K562 (cell line): ENCODE measurements around the gene PPA1. TPM values are rescaled to one million over a fixed set of nuclear protein-coding genes. Genes with fewer than 3 reads are reported as not detected.
A peak's percentile ranks its signal among the peaks of the same experiment; 100 is the strongest.

ENCODE experiments used
- EHMT2 ChIP-seq: fragments of 450-650 bp; IDR thresholded peaks from 2 replicates; pipeline ENCODE4 v1.6.1; 2018; ENCODE audit warnings: antibody characterized with exemption
- ESRRA ChIP-seq: fragments of 450-650 bp; IDR thresholded peaks from 2 replicates; pipeline ENCODE4 v1.6.1; 2014; ENCODE audit warnings: low read depth, mild to moderate bottlenecking, moderate library complexity, borderline replicate concordance
- FOXK1 ChIP-seq: sonication (generic); formaldehyde crosslinking; IDR thresholded peaks from 2 replicates; pipeline ENCODE4 v1.8.0; 2022; ENCODE audit warnings: missing genetic modification reagents, mild to moderate bottlenecking, borderline replicate concordance
- NR4A1 ChIP-seq, 2 experiments: fragments of 250-450 bp in 1 of 2; fragments of 450-650 bp in 1 of 2; sonication (Bioruptor Pico) in 1 of 2; IDR thresholded peaks; 2 replicates each; pipeline versions ENCODE4 v1.4.0 to v1.6.1; 2016 to 2020; ENCODE audit warnings: mild to moderate bottlenecking in 2 of 2, missing compliant biosample characterization in 1 of 2, missing genetic modification characterization in 1 of 2, moderate library complexity in 1 of 2
- PTBP1 ChIP-seq: fragments of 200-400 bp; formaldehyde crosslinking; IDR thresholded peaks from 2 replicates; pipeline ENCODE4 v1.6.1; 2017; ENCODE audit warnings: low read depth, low read length
- SMAD3 ChIP-seq: fragments of 450-650 bp; formaldehyde crosslinking; conservative IDR thresholded peaks from 2 replicates; pipeline ENCODE4 v1.4.0; 2020; ENCODE audit warnings: mild to moderate bottlenecking
- SNIP1 ChIP-seq: fragments of 450-650 bp; IDR thresholded peaks from 2 replicates; pipeline ENCODE4 v1.7.1; 2017; ENCODE audit warnings: low read depth, mild to moderate bottlenecking
- TCF3 ChIP-seq: sonication (generic); formaldehyde crosslinking; IDR thresholded peaks from 2 replicates; pipeline ENCODE4 v1.4.0; 2020; ENCODE audit warnings: mild to moderate bottlenecking, missing genetic modification reagents
- ZNF124 ChIP-seq: sonication (generic); formaldehyde crosslinking; IDR thresholded peaks from 2 replicates; pipeline ENCODE4 v1.8.1; 2022; ENCODE audit warnings: missing genetic modification reagents
- ZNF217 ChIP-seq: sonication (generic); formaldehyde crosslinking; IDR thresholded peaks from 2 replicates; pipeline ENCODE4 v1.8.0; 2022; ENCODE audit warnings: mild to moderate bottlenecking, missing genetic modification reagents
- ZNF584 ChIP-seq: fragments of 200-800 bp; sonication (Bioruptor generic); IDR thresholded peaks from 2 replicates; pipeline ENCODE4 v1.6.1; 2016; ENCODE audit warnings: low read depth, mild to moderate bottlenecking, missing genetic modification characterization, missing compliant biosample characterization
- polyA plus RNA-seq, 8 experiments: library from polyadenylated mRNA; depleted of rRNA in 4 of 8; stranded (reverse) in 5 of 8; unstranded in 3 of 8; fragments of >200 nt; fragmentation: Nextera tagmentation in 2 of 8; fragmentation: Illumina TruSeq in 1 of 8; extraction: Ambion mirVana in 2 of 8; extraction: Trizol in 1 of 8; gene quantifications; 2 replicates each; pipeline versions ENCODE4 v1.2.1 to v1.2.3, GENCODE V29; 2011 to 2014; ENCODE audit warnings: inconsistent platforms in 1 of 8, missing spikeins in 1 of 8
- total RNA-seq, 7 experiments: library from RNA; depleted of rRNA in 6 of 7; stranded (reverse); fragments of >200 nt in 6 of 7; fragmentation: Illumina TruSeq in 2 of 7; extraction: Trizol in 2 of 7; gene quantifications; 2 replicates each; pipeline versions ENCODE4 v1.2.1 to v1.2.3, GENCODE V29; 2011 to 2021; ENCODE audit warnings: low replicate concordance in 1 of 7
- TF ChIP-seq, protein P1 (sequence below): sonication (generic); formaldehyde crosslinking; IDR thresholded peaks from 2 replicates; pipeline ENCODE4 v1.8.0; 2022; ENCODE audit warnings: mild to moderate bottlenecking, missing genetic modification reagents
- TF ChIP-seq, protein P2 (sequence below): fragments of 250-450 bp; sonication (Bioruptor Pico); IDR thresholded peaks from 2 replicates; pipeline ENCODE4 v1.4.0; 2020; ENCODE audit warnings: mild to moderate bottlenecking, moderate library complexity, borderline replicate concordance
- TF ChIP-seq, protein P3 (sequence below): fragments of 450-650 bp; IDR thresholded peaks from one replicate; pipeline ENCODE4 v1.6.1; 2018; ENCODE audit warnings: mild to moderate bottlenecking, moderate library complexity; ENCODE audit not compliant: partially characterized antibody
- TF ChIP-seq, protein P4 (sequence below), 2 experiments: fragments of 450-650 bp; IDR thresholded peaks; 2 replicates each; pipeline ENCODE4 v1.6.1; 2016
- TF ChIP-seq, protein P5 (sequence below): fragments of 450-650 bp; IDR thresholded peaks from 2 replicates; pipeline ENCODE4 v1.6.1; 2016; ENCODE audit warnings: low read depth, mild to moderate bottlenecking, moderate library complexity
- TF ChIP-seq, protein P6 (sequence below): fragments of 250-450 bp; sonication (Bioruptor Pico); IDR thresholded peaks from 2 replicates; pipeline ENCODE4 v1.5.0; 2021; ENCODE audit warnings: mild to moderate bottlenecking, moderate library complexity

PPA1 gene
- total and polyA plus RNA-seq, 9 of the 15 experiments (the other 6 are each of a cell fraction or from before 2014, with no cell fraction given), result 301 to 635 (median 471) TPM

DNA sequence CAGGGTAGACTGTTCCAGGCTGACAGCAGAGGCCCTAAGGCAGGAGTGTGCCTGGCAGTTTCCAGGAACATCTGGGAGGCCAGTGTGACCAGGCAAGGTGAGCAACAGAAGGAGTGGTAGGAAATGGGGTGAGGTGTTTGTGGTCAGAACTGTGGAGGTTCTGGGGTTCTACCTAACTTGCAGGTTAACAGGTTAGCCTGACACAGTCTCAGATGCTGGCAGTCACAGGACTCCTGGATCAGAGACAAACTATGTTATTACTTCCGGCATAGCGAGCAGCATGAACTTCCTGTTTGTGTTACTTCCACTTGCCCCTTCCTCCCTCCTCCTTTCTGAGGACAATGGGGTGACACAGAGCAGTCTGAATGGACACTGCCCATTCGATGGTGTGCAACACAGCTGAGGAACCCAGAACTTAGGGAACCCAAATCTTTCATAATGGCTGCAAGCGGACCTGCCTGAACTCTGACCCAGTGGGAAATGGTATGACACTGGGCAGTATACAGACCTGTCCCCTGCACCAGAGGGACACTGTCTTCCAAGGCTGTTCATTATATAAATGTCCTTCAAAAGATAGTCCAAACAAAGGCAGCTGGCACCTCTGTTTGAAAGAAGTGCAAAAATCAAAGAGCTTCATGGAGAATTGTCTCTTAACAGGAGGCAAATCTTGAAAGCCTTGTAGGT is 59.0 kb downstream of the PPA1 start (continued):
- TF ChIP-seq, protein P1, sequence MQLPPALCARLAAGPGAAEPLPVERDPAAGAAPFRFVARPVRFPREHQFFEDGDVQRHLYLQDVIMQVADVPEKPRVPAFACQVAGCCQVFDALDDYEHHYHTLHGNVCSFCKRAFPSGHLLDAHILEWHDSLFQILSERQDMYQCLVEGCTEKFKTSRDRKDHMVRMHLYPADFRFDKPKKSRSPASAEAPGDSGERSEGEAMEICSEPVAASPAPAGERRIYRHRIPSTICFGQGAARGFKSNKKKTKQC (CRISPR knock-in tag), result no peak
- no peak for TF ChIP-seq NR4A1 (CRISPR knock-in tag; IDR thresholded peaks at IDR 0.05)
- TF ChIP-seq NR4A1 (tag; IDR thresholded peaks at IDR 0.05), result no peak
- 0 out of 2 replicates have a peak, but pooled peaks have one; percentile 28 for TF ChIP-seq ESRRA
- TF ChIP-seq TCF3 (CRISPR knock-in tag), result no peak
- TF ChIP-seq ZNF124 (CRISPR knock-in tag), result no peak
- no peak for TF ChIP-seq FOXK1
- TF ChIP-seq, protein P2, sequence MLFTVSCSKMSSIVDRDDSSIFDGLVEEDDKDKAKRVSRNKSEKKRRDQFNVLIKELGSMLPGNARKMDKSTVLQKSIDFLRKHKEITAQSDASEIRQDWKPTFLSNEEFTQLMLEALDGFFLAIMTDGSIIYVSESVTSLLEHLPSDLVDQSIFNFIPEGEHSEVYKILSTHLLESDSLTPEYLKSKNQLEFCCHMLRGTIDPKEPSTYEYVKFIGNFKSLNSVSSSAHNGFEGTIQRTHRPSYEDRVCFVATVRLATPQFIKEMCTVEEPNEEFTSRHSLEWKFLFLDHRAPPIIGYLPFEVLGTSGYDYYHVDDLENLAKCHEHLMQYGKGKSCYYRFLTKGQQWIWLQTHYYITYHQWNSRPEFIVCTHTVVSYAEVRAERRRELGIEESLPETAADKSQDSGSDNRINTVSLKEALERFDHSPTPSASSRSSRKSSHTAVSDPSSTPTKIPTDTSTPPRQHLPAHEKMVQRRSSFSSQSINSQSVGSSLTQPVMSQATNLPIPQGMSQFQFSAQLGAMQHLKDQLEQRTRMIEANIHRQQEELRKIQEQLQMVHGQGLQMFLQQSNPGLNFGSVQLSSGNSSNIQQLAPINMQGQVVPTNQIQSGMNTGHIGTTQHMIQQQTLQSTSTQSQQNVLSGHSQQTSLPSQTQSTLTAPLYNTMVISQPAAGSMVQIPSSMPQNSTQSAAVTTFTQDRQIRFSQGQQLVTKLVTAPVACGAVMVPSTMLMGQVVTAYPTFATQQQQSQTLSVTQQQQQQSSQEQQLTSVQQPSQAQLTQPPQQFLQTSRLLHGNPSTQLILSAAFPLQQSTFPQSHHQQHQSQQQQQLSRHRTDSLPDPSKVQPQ (CRISPR knock-in tag), result no peak
- TF ChIP-seq PTBP1, result no peak
- TF ChIP-seq ZNF217 (CRISPR knock-in tag), result no peak
- TF ChIP-seq SMAD3 (CRISPR knock-in tag), result no peak
- TF ChIP-seq, protein P3, sequence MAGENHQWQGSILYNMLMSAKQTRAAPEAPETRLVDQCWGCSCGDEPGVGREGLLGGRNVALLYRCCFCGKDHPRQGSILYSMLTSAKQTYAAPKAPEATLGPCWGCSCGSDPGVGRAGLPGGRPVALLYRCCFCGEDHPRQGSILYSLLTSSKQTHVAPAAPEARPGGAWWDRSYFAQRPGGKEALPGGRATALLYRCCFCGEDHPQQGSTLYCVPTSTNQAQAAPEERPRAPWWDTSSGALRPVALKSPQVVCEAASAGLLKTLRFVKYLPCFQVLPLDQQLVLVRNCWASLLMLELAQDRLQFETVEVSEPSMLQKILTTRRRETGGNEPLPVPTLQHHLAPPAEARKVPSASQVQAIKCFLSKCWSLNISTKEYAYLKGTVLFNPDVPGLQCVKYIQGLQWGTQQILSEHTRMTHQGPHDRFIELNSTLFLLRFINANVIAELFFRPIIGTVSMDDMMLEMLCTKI, result no peak
- TF ChIP-seq, protein P4, sequence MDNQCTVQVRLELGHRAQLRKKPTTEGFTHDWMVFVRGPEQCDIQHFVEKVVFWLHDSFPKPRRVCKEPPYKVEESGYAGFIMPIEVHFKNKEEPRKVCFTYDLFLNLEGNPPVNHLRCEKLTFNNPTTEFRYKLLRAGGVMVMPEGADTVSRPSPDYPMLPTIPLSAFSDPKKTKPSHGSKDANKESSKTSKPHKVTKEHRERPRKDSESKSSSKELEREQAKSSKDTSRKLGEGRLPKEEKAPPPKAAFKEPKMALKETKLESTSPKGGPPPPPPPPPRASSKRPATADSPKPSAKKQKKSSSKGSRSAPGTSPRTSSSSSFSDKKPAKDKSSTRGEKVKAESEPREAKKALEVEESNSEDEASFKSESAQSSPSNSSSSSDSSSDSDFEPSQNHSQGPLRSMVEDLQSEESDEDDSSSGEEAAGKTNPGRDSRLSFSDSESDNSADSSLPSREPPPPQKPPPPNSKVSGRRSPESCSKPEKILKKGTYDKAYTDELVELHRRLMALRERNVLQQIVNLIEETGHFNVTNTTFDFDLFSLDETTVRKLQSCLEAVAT (IDR thresholded peaks at IDR 0.05), result no peak
- no peak for TF ChIP-seq EHMT2
- TF ChIP-seq, protein P5, sequence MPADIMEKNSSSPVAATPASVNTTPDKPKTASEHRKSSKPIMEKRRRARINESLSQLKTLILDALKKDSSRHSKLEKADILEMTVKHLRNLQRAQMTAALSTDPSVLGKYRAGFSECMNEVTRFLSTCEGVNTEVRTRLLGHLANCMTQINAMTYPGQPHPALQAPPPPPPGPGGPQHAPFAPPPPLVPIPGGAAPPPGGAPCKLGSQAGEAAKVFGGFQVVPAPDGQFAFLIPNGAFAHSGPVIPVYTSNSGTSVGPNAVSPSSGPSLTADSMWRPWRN, result no peak
- TF ChIP-seq ZNF584 (CRISPR knock-in tag), result peak; percentile 60
- no peak for TF ChIP-seq SNIP1
- TF ChIP-seq, protein P6, sequence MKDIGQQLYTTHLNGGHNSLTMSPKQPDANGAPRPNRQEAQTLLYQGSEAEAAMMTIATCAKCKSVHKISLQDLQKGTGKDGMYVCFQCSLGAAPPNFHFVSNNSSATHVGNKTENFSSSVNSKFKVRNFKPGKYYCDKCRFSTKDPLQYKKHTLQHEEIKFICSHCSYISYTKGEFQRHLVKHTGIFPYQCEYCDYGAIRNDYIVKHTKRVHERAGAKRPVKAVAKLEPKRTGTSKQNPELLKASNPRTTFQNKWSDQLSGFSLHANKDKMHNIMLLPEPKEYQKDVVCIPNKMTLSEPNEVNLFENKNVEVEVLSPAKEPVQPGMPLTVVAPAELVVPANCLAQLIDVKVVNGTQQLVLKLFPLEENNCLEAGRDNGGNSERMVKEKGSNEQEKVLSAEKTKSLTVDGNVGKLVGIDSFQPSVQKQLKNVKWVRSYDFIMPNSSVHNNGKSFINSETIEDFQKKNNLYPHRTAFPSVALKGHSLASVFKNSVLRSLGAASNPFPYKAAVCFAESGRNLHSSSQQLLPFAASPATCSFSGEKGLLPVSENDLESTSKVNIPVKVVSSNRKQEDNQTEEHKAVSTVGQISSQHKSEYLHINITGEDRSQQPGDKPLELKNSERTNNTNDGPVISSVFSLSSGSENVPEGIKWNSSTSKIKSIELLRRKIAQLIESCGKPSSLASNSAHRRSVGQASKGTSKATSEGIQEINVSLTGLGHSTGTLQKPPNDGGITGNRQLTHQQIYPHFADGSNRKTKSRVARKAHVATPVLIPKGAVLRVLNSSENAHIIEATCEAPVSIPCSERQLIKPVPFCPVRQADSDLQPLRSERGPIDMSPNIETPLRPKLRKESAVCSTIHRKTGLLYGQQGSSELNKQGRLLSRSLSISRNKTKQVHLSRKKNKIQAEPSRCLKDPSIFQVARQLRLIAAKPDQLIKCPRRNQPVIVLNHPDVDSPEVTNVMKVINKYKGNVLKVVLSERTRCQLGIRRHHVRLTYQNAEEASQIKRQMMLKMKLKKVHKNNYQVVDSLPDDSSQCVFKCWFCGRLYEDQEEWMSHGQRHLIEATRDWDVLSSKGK, result no peak
